ENCODE results near the gene DOK5. TPM values are rescaled to one million over a fixed set of nuclear protein-coding genes. Genes with fewer than 3 reads are reported as not detected.

DOK5 gene
- total and polyA plus RNA-seq, 2 experiments from 2014 or later: 5.0 to 6.9 TPM

- no peak for TF ChIP-seq ZNF462 (CRISPR knock-in tag; IDR thresholded peaks at IDR 0.05)
- TF ChIP-seq STAT1 (IDR thresholded peaks at IDR 0.05; ENCODE audit: unreplicated experiment): no peak
- TF ChIP-seq EZH2 (IDR thresholded peaks at IDR 0.05; ENCODE audit: low read depth, unreplicated experiment): no peak
- no peak for TF ChIP-seq REST (IDR thresholded peaks at IDR 0.05; ENCODE audit: unreplicated experiment)
Observed at GRCh38 chr20:54646156-54646517, 170.7 kb downstream of the DOK5 start (continued).

DNA sequence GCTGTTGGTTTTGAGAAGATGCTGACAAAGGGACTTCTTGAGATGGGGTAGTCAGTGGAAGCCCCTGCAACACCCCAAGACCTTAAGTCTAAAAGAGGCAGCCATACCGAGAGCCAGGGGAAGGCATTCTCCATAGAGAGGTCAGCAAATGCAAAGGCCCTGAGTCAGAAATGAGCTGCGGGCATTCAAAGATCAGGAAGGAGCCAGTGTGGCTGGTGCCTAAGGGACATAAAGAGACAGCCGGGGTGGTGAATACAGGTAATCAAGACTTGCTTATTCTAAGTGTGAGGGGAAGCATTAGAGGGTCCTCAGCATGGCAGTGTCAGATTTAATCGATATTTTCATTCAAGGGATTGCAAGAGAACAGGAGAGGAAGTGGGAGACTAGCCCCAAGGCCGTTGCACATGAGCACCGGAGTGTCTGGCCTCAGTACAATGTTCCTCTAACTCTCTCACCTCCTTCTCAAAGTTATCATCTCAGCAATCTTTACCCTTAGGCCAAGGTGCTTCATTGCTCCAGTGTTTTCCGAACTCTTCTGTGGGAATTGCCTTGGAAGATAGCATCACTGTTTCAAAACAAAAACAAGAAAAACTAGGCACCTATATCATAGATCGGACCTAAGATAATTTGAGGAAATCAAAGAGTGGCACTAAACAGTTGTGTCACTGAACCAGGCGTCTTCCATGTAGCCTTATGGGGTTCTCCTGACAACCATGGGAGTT lies 173.2 kb downstream of the DOK5 start:
- Histone ChIP-seq H3K27me3 (ENCODE audit: insufficient read depth) (no peaks in the 10 kb centered on the region), H4K20me1 (replicated peaks; ENCODE audit: insufficient read depth) (0 out of 2 replicates have a peak, but pooled peaks cover 2% of the 10 kb centered on the region), H3K4me2 (no peak overlapping the region), H3K27ac (ENCODE audit: low read depth) (no peak overlapping the region), H3K79me2 (replicated peaks; ENCODE audit: insufficient read depth) (no peaks in the 10 kb centered on the region), H3F3A (replicated peaks; ENCODE audit: low read depth) (no peaks in the 10 kb centered on the region), H3K9me2 (ENCODE audit: insufficient read depth) (no peaks in the 10 kb centered on the region; the same call in 1 of the 2 replicates), H3K36me3 (ENCODE audit: insufficient read depth) (no peaks in the 10 kb centered on the region), H3K4me1 (ENCODE audit: insufficient read depth) (peaks cover 6% of the 10 kb centered on the region; the same call in 1 of the 2 replicates), H2AFZ (no peak overlapping the region), H3K4me3 (no peak overlapping the region)
- Mint-ChIP-seq H3K27ac (no peak overlapping the region), H3K4me3 (no peak overlapping the region), H3K4me1 (no peaks in the 10 kb centered on the region), H3K36me3 (ENCODE audit: low read depth) (no peaks in the 10 kb centered on the region), H3K9me3 (no peaks in the 10 kb centered on the region), H3K27me3 (ENCODE audit: insufficient read depth, low read depth, poor library complexity) (no peaks in the 10 kb centered on the region)
- no peak for ATAC-seq
- no peak for DNase-seq (ENCODE audit: low spot score)
- no peak for TF ChIP-seq CREB1 (CRISPR knock-in tag; IDR thresholded peaks at IDR 0.05; ENCODE audit: low read depth)
- no peak for TF ChIP-seq ZNF331 (CRISPR knock-in tag; IDR thresholded peaks at IDR 0.05; ENCODE audit: low read depth)

All from GM23338 (cell line).